ENCODE data around the gene DHX29.

- TF ChIP-seq CTCF (IDR thresholded peaks at IDR 0.05) (no peak), POLR2A (IDR thresholded peaks at IDR 0.05) (no peak)
Observed at GRCh38 chr5:55350754-55351153, 43.3 kb upstream of the DHX29 start.

Measured in testis (tissue), 2 donors.